GM18508 (cell line): ENCODE measurements around the gene NXF2B.
"Not testable (repeated sequence)": the region's sequence is repeated elsewhere in the genome, so short reads cannot be mapped to it uniquely, and the experiment has no call there.

ENCODE experiments used
- ATAC-seq: cut with Tn5 transposase; IDR thresholded peaks from one replicate; pipeline ENCODE4 v1.9.1; 2021; ENCODE audit warnings: moderate number of reproducible peaks; ENCODE audit not compliant: insufficient read depth, unreplicated experiment

The NXF2B gene

GRCh38 chrX:102439908-102440307 lies at the start of gene NXF2B:
Gene NXF2B (minus strand): TSS chrX:102440008. CDS start chrX:102380036, 59,972 bp downstream.
- not testable (repeated sequence) for ATAC-seq

- ATAC-seq = not testable (repeated sequence)
Measured at GRCh38 chrX:102478765-102479164, 39.0 kb upstream of the NXF2B start.

- not testable (repeated sequence) for ATAC-seq
Measured at GRCh38 chrX:102471762-102472220, 32.0 kb upstream of the NXF2B start, which contains the start of gene TCP11X2. Gene TCP11X2 (minus strand): TSS chrX:102471812.

- not testable (repeated sequence) for ATAC-seq
Measured at GRCh38 chrX:102470215-102470614, 30.4 kb upstream of the NXF2B start.

- not testable (repeated sequence) for ATAC-seq
Measured at GRCh38 chrX:102458615-102459014, 18.8 kb upstream of the NXF2B start.

GRCh38 chrX:102414493-102414892 lies 25.3 kb downstream of the NXF2B start:
- not testable (repeated sequence) for ATAC-seq

GRCh38 chrX:102345916-102346315 lies 93.9 kb downstream of the NXF2B start:
- no peak for ATAC-seq

- no peak for ATAC-seq
Measured at GRCh38 chrX:102341867-102342266, 97.9 kb downstream of the NXF2B start.

GRCh38 chrX:102339312-102340298 lies 100.2 kb downstream of the NXF2B start:
- ATAC-seq = peak; percentile 62

GRCh38 chrX:102338162-102338561 lies 101.6 kb downstream of the NXF2B start:
- ATAC-seq = no peak
